NCI-H1436 (cell line): ENCODE results near the gene GJA10.

Experiments used
- DNase-seq: peaks from one replicate; lab custom pipeline; 2025; lab: John Stamatoyannopoulos, UW

GJA10 gene

GRCh38 chr6:89917216-89917615 is 22.9 kb downstream of the GJA10 start:
- DNase-seq, result no peak

GRCh38 chr6:89917801-89918366 is 23.6 kb downstream of the GJA10 start:
- no peak for DNase-seq

GRCh38 chr6:89921197-89921596 is 26.9 kb downstream of the GJA10 start:
- no peak for DNase-seq

GRCh38 chr6:89921691-89922090 is 27.4 kb downstream of the GJA10 start:
- no peak for DNase-seq

- DNase-seq, result no peak
Observed at GRCh38 chr6:89924231-89924630, 30.0 kb downstream of the GJA10 start.

- DNase-seq, result no peak
Observed at GRCh38 chr6:89925826-89926225, 31.6 kb downstream of the GJA10 start.

- DNase-seq, result no peak
Observed at GRCh38 chr6:89927264-89927663, 33.0 kb downstream of the GJA10 start.

- no peak for DNase-seq
Observed at GRCh38 chr6:89927791-89928550, 33.7 kb downstream of the GJA10 start.

GRCh38 chr6:89928604-89929003 is 34.3 kb downstream of the GJA10 start:
- no peak for DNase-seq

- DNase-seq, result no peak
Observed at GRCh38 chr6:89930789-89931188, 36.5 kb downstream of the GJA10 start.

GRCh38 chr6:89932245-89932802 is 38.1 kb downstream of the GJA10 start:
- no peak for DNase-seq

GRCh38 chr6:89934685-89935366 is 40.6 kb downstream of the GJA10 start:
- DNase-seq, result no peak

GRCh38 chr6:89936177-89936576 is 41.9 kb downstream of the GJA10 start:
- no peak for DNase-seq

- DNase-seq, result no peak
Observed at GRCh38 chr6:89938014-89938413, 43.7 kb downstream of the GJA10 start.

GRCh38 chr6:89939144-89939543 is 44.9 kb downstream of the GJA10 start:
- no peak for DNase-seq

- peak; percentile 61 for DNase-seq
Observed at GRCh38 chr6:89940225-89941027, 46.2 kb downstream of the GJA10 start.

- DNase-seq, result no peak
Observed at GRCh38 chr6:89941031-89941762, 46.9 kb downstream of the GJA10 start.

GRCh38 chr6:89941763-89942497 is 47.7 kb downstream of the GJA10 start:
- no peak for DNase-seq

- DNase-seq, result no peak
Observed at GRCh38 chr6:89942601-89943000, 48.3 kb downstream of the GJA10 start.

GRCh38 chr6:89944181-89944755 is 50.0 kb downstream of the GJA10 start:
- no peak for DNase-seq
